HG02678 (cell line): ENCODE data around the gene CEP63.

Source experiments
- ATAC-seq: cut with Tn5 transposase; IDR thresholded peaks from one replicate; pipeline ENCODE4 v1.9.1; 2021; ENCODE audit warnings: mild to moderate bottlenecking, moderate library complexity; ENCODE audit not compliant: unreplicated experiment

The CEP63 gene

GRCh38 chr3:134622806-134623365, 137.0 kb downstream of the CEP63 start:
- ATAC-seq = no peak

GRCh38 chr3:134623615-134624245, 137.9 kb downstream of the CEP63 start:
- no peak for ATAC-seq
